Measurements from ENCODE around the gene GMNN. TPM values are rescaled to one million over a fixed set of nuclear protein-coding genes. Genes with fewer than 3 reads are reported as not detected.

GMNN gene
- total RNA-seq, 1 donor from 2014 or later: 7.6 TPM

Other genes starting within 250 kb of the GMNN start
- 0.13 TPM for gene KIAA0319, start 128.7 kb upstream of the GMNN start, total RNA-seq
- 29.9 TPM for gene TDP2, start 108.0 kb upstream of the GMNN start, total RNA-seq
- gene ACOT13, start 107.9 kb upstream of the GMNN start, total RNA-seq: 17.0 TPM
- gene C6orf62, start 55.8 kb upstream of the GMNN start, total RNA-seq: 99.2 TPM
- not detected for gene ARMH2, start 24.0 kb downstream of the GMNN start, total RNA-seq
- 28.2 TPM for gene RIPOR2, start 161.0 kb downstream of the GMNN start, total RNA-seq

Measured in mesenteric fat pad (tissue), 1 donor.